ENCODE data around the gene OR52D1.

Gene OR52D1

DNA sequence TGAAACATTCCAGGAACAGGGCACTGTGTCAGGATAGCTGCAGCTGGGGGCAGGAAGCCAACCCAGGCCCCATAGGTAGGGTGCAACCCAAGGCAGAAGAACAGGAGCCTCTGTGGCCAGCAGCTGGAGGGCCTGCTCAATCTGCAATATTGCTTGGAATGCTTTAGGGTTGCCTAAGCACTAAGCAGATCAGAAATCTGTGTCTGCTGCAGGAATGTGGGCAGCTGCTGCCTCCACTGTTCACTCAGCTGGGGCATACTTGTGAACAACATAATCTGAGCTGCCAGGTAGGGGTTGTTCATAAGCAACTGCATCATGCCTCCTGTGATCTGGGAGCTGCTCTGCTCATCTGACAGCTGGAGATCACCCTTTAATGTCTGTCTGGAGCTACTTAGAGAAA is 26.4 kb downstream of the OR52D1 start:
- DNase-seq = no peak

DNA sequence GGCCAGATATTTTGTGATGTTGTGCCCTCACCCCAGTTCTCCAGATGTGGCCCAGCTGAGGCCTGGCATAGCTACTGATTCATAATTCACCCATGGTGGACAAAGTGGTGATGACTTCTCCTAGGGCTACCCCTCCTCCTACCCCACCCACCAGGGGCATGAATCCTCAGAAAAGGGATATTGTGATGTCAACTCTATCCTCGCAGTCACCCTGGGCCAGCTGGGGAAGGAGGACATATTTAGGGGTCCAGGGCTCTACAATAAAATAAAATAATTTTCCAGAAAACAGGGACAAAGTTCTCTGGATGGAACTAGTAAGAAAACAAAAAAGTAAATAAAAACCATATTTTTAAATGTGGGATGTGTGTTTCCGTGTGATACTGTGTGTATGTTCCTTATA is 28.1 kb downstream of the OR52D1 start, which contains the start of gene UBQLNL:
Gene UBQLNL, minus strand, starts transcription at position 101 of the 400 bp plus-strand sequence. CDS start 258 bp downstream, outside the sequence.
- DNase-seq = no peak

DNA sequence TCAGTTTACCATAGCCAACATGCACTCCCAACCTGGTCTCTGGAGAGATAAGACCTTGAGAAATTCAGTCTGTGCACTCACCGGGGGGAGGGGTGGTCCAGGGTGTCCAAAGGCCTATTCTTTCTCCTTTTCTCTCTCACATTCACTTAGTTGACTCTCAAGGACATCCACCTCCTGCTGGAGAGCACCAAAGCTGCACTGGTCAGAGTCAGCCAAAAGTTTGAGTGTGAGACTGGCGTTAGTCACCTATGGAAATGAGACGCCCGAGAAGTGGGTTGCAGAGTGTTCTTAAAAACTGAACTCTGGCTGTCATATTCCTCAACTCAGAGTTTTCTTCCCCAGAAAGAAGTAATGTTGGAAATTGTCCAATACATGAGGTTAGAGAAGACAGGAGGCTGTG is 33.1 kb downstream of the OR52D1 start:
- DNase-seq = no peak

DNA sequence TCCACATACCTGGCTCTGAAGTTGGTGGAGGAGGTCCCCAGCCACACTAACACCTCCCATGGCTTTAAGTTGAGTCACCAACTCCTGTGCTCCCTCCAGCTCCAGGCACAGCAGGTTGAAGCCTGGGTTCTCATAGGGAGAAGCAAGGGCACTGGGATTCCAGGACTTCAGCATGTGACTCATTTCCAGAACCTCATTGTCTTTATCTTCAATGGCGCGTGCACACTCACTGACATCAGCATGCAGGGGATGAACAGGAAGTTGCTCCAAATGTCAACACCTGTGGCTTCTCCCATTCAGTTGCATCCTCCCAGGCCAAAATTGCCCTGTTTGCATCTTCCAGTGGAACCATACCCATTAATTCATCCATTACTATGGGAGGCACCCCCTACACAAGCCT is 33.8 kb downstream of the OR52D1 start:
- no peak for DNase-seq

DNA sequence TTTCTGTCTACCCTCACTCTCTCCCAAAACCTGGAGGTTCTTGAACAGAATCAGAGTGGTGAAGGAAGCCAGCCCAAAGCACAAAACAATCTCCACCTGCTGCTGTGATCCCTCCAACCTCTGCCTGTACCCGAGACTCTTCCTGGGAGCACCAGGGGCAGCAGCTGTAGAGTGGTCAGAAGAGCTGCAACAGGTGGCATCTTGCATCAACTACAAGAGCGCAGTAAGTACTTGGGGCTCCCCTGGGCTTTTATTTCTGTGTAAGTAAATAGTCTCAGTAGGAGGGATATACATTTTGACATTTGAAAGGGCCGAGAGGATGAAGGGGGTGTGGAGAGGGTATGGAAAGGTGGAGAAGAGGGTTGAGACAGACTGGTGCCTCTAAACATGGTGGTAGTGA is 36.3 kb downstream of the OR52D1 start:
- DNase-seq = no peak

DNA sequence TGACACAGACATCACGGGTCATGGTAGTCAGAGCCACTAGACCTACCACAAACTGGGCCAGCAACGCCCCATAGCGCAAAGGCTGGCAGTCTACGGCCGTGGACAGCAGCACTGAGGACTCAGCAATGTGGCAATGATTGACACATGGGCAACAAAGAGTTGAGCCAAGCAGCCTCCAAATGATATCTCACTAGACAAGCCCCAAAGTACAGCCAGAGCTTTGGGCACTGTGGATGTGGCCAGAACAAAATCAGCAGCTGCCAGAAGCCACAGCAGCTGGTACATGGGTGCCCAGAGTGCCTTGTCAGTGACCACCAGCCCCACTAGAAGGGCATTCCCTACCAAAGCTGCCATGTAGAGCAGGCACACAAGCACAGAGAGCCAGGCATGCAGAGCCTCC is 39.2 kb downstream of the OR52D1 start:
- DNase-seq = no peak

DNA sequence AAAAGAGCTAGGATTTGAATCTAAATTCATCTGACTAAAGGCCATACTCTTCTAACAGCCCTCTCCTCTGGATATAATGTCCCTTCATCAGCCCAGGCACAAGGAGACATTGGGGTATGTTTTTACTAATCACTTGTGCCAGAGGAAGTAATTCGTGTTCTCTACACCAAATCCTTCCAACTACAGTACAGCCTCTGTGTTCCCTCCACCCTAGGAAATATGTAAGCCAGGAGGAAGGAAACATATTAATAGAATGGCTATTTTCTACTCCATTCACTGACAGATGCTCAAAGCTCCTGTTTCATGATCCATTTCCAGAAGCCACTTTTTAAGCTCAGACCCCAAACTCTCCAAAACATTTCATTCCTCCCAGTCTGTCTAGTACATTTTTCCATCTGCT is 40.0 kb downstream of the OR52D1 start:
- DNase-seq = no peak

DNA sequence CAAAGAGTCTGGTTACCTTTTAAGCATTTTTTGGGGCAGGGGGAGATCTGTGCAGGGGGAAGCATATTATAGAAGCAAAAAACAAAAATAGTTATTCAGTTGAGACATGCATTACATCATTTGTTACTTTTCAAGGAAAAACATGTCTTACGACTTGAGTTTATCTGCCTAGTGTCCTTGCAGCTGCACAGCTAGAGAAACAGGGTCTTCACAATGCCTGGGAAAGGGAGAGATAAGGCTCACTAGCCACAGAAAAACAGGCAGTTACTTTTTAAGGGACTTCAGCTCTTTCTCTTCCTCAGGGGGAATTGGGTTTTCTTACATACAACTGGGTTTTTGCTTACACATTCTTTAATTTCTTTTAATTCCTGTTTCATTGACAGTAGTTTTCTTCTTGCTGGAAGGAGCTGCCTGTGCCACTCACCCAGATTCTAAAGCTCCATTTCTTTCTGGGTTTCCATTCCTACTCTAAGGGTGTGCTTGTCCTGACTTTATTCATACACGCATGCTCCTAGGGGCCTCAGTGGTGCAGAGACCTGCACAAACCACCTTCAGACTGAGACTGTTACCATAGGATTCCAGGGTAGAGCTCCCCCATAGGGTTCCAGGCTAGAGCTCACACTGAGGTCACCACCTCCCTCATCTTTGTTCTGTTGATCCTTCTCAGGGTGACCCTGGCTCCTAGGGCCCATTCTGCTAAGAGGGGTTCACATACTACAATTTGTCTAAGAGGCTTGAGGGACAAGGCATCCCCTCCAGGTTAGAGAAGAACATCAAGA is 42.8 kb downstream of the OR52D1 start:
- no peak for DNase-seq

DNA sequence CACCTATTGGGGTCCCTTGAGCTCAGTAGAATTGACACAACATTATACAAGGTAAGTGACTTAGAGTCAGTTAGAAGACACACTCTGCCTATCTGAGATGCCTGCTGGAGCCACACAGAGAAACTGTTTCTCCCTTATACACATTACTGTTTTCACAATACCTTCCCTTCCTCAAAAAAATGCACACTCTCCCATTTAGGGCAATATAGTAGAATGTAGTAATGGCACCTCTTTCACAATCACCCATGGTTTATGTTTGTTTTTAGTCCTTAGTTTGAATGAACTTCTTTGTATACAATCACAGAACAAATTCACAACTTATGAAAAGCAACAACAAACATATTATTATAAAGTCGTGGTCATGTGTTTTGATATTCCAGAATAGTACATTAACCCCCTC is 45.6 kb downstream of the OR52D1 start:
- no peak for DNase-seq

DNA sequence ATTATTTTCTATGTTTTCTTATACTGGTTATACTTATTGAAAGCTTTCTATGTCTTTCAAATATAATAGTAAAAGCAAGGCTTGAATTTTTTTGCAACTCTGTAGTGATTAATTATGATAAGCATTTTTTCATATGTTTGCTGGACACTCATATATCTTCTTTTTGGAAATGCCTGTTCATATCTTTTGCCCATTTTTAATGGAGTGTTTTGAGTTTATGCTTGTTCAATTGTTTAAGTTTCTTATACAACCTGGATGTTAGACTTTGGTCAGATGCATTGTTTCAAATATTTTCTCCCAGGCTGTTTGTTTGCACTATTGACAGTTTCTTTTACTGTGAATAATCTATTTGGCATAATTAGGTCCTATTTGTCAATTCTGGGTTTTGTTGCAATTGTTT is 48.0 kb downstream of the OR52D1 start:
- DNase-seq = no peak
